SIG-M5 treated with dmso at 0.1 percent for 504 hours (cell line): Measurements from ENCODE around the gene LRBA.
"Not testable (repeated sequence)": the region's sequence is repeated elsewhere in the genome, so short reads cannot be mapped to it uniquely, and the experiment has no call there.

Experiments used
- DNase-seq: peaks from one replicate; lab custom pipeline; 2025; ENCODE audit not compliant: unreplicated experiment; lab: John Stamatoyannopoulos, UW

Gene LRBA

GRCh38 chr4:150974252-150974640 is 40.8 kb downstream of the LRBA start:
- no peak for DNase-seq

GRCh38 chr4:150973626-150974251 is 41.3 kb downstream of the LRBA start:
- no peak for DNase-seq

- DNase-seq: no peak
Measured at GRCh38 chr4:150972592-150972991, 42.5 kb downstream of the LRBA start.

GRCh38 chr4:150971901-150972300 is 43.2 kb downstream of the LRBA start:
- DNase-seq: no peak

GRCh38 chr4:150970685-150971151 is 44.4 kb downstream of the LRBA start:
- DNase-seq: no peak

- DNase-seq: no peak
Measured at GRCh38 chr4:150964754-150965153, 50.3 kb downstream of the LRBA start.

GRCh38 chr4:150963602-150964345 is 51.3 kb downstream of the LRBA start:
- not testable (repeated sequence) for DNase-seq

- DNase-seq: no peak
Measured at GRCh38 chr4:150962245-150962644, 52.8 kb downstream of the LRBA start.

GRCh38 chr4:150961566-150961965 is 53.5 kb downstream of the LRBA start:
- no peak for DNase-seq

GRCh38 chr4:150960818-150961217 is 54.3 kb downstream of the LRBA start:
- DNase-seq: peak; percentile 39

- peak; percentile 45 for DNase-seq
Measured at GRCh38 chr4:150960079-150960478, 55.0 kb downstream of the LRBA start.

- DNase-seq: not testable (repeated sequence)
Measured at GRCh38 chr4:150957981-150958380, 57.1 kb downstream of the LRBA start.

GRCh38 chr4:150957095-150957494 is 58.0 kb downstream of the LRBA start:
- DNase-seq: not testable (repeated sequence)

- not testable (repeated sequence) for DNase-seq
Measured at GRCh38 chr4:150953916-150954315, 61.2 kb downstream of the LRBA start.

GRCh38 chr4:150952167-150952845 is 62.8 kb downstream of the LRBA start:
- no peak for DNase-seq

GRCh38 chr4:150950657-150951288 is 64.3 kb downstream of the LRBA start:
- DNase-seq: no peak

- no peak for DNase-seq
Measured at GRCh38 chr4:150949943-150950342, 65.1 kb downstream of the LRBA start.

GRCh38 chr4:150949342-150949741 is 65.7 kb downstream of the LRBA start:
- DNase-seq: no peak

- no peak for DNase-seq
Measured at GRCh38 chr4:150948710-150949109, 66.4 kb downstream of the LRBA start.

GRCh38 chr4:150948074-150948473 is 67.0 kb downstream of the LRBA start:
- no peak for DNase-seq

GRCh38 chr4:150944660-150945059 is 70.4 kb downstream of the LRBA start:
- DNase-seq: no peak
